OCI-LY3 (cell line): ENCODE measurements around the gene SPACA7.

ENCODE experiments used
- H2AFZ ChIP-seq: fragments of 200-600, 300-600 bp; shearing (Covaris generic); 2 replicates; pipeline ENCODE4 v1.6.0; 2014; ENCODE audit warnings: antibody characterized with exemption, low read depth, low read length
- H3K27ac ChIP-seq: fragments of 200-600, 300-600 bp; sonication (generic); 2 replicates; pipeline ENCODE4 v1.5.1; 2014; ENCODE audit warnings: mild to moderate bottlenecking, low read length, moderate library complexity, mixed read lengths
- H3K27me3 ChIP-seq: fragments of 200-600, 300-600 bp; sonication (generic); 2 replicates; pipeline ENCODE4 v1.6.1; 2014; ENCODE audit warnings: low read depth, low read length, mixed read lengths
- H3K36me3 ChIP-seq: fragments of 200-600, 300-600 bp; sonication (generic); replicated peaks from 2 replicates; pipeline ENCODE3; 2014; ENCODE audit warnings: low read depth, low read length, mixed read lengths
- H3K4me1 ChIP-seq: fragments of 300-600, 200-600 bp; sonication (generic); 2 replicates; pipeline ENCODE4 v1.6.1; 2014; ENCODE audit warnings: low read length, mixed read lengths
- H3K4me2 ChIP-seq: fragments of 200-600, 300-600 bp; sonication (generic); 2 replicates; pipeline ENCODE4 v1.6.1; 2014; ENCODE audit warnings: low read length, mixed read lengths
- H3K4me3 ChIP-seq: fragments of 300-600, 200-600 bp; sonication (generic); 2 replicates; pipeline ENCODE4 v1.5.1; 2014; ENCODE audit warnings: antibody characterized with exemption, mild to moderate bottlenecking, low read length, moderate library complexity
- H3K79me2 ChIP-seq: fragments of 300-600, 200-600 bp; shearing (Covaris generic); 2 replicates; pipeline ENCODE4 v1.6.1; 2014; ENCODE audit warnings: mild to moderate bottlenecking, low read length, mixed read lengths
- H3K9ac ChIP-seq: fragments of 300-600, 200-600 bp; shearing (Covaris generic); 2 replicates; pipeline ENCODE4 v1.6.0; 2014; ENCODE audit warnings: mild to moderate bottlenecking, low read length, moderate library complexity
- H3K9me3 ChIP-seq: fragments of 200-600, 300-600 bp; shearing (Covaris generic); 2 replicates; pipeline ENCODE4 v1.6.1; 2014; ENCODE audit warnings: low read length, mixed read lengths; ENCODE audit not compliant: insufficient read depth
- H4K20me1 ChIP-seq: fragments of 200-600, 300-600 bp; sonication (generic); 2 replicates; pipeline ENCODE4 v1.6.1; 2016; ENCODE audit warnings: low read length, mixed read lengths; ENCODE audit not compliant: insufficient read depth
- EZH2phosphoT487 ChIP-seq: fragments of 200-600 bp; shearing (Covaris generic); IDR thresholded peaks from 2 replicates; pipeline ENCODE4 v1.6.1; 2018; ENCODE audit warnings: antibody characterized with exemption, mixed run types, low read depth
- TF ChIP-seq, protein P1 (sequence below): fragments of 200-600, 300-600 bp; sonication (generic); IDR thresholded peaks from 2 replicates; pipeline ENCODE4 v1.5.1; 2014; ENCODE audit warnings: antibody characterized with exemption, low read length, low read depth

The SPACA7 gene

DNA sequence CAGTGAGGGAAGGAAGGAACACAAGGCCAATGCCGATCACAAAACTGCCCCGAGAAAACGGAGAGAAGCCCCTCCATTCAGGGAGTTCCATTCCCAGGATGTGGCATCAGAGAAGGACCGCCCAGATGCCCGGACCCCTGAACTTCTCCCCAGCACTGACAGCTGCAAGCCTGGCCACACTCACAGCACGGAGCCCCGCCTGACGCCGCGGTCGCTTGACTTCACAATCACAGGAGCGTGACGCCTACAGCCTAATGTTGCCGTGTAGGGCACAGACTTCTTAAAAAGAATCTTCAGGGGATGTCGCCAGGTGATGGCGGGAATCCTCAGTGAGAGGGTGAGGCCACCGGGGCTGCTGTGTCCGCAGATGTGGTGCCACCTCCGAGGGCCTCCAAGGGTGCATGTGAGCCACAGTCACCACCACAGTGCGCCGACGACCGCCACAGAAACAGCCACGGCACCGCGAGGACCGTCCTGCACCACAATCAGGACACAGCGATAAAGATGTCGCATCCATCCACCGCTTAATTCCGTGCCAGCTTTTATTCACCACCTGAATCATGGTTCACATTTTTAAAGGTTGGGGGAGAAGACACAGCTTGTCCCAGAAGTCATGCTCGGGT lies 77.2 kb downstream of the SPACA7 start:
- H3K27ac ChIP-seq, result no peak overlapping the region

DNA sequence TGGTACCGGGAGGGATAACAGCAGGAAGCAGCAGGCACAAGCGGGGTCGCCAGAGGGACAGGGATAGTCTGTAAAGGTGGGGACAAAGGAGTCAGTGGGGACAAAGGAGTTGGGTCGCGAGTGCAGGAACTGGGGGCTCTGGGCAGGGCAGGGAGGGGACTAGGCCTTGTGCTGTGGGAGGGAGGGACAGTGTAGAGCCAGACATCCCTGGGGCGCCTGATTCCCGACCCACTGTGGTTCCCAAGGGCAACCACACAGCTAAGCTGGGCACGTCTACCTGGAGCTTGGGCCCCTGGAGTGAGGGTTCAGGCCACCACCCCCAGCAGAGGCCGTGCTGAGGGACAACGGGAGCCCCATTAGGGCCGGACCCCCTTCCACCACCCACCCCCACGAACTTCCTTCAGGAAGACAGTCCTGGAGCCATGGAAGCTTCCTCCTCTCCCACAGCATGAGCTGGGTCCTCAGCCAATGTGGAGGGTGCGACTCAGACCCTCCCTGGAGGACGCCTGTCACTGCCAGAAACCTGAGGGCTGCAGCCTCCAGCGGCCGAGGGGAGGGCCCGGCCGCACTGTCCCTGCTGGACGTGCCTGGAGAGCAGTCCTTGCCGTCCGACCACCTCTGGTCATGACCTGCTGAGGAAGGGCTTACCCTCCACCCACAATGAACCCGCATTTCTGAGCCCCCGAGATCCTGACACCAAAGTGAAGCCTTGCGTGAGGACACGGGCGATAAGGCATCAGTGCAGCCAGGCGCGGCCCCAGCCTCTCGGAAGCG lies 77.9 kb downstream of the SPACA7 start:
- H3K9me3 ChIP-seq, result no peaks in the 10 kb centered on the region
- H3K36me3 ChIP-seq, result no peaks in the 10 kb centered on the region
- TF ChIP-seq, protein P1, sequence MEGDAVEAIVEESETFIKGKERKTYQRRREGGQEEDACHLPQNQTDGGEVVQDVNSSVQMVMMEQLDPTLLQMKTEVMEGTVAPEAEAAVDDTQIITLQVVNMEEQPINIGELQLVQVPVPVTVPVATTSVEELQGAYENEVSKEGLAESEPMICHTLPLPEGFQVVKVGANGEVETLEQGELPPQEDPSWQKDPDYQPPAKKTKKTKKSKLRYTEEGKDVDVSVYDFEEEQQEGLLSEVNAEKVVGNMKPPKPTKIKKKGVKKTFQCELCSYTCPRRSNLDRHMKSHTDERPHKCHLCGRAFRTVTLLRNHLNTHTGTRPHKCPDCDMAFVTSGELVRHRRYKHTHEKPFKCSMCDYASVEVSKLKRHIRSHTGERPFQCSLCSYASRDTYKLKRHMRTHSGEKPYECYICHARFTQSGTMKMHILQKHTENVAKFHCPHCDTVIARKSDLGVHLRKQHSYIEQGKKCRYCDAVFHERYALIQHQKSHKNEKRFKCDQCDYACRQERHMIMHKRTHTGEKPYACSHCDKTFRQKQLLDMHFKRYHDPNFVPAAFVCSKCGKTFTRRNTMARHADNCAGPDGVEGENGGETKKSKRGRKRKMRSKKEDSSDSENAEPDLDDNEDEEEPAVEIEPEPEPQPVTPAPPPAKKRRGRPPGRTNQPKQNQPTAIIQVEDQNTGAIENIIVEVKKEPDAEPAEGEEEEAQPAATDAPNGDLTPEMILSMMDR, result no peak
- TF ChIP-seq EZH2phosphoT487, result no peak
- H4K20me1 ChIP-seq, result no peaks in the 10 kb centered on the region
- no peak overlapping the region for H3K4me3 ChIP-seq
- no peak overlapping the region for H3K4me2 ChIP-seq
- H2AFZ ChIP-seq, result no peak overlapping the region
- H3K4me1 ChIP-seq, result no peaks in the 10 kb centered on the region
- no peak overlapping the region for H3K9ac ChIP-seq
- H3K27ac ChIP-seq, result no peak overlapping the region
- H3K27me3 ChIP-seq, result no peaks in the 10 kb centered on the region
- H3K79me2 ChIP-seq, result no peaks in the 10 kb centered on the region

More for the DNA sequence above, 77.2 kb downstream of the SPACA7 start:
- no peak overlapping the region for H2AFZ ChIP-seq
- TF ChIP-seq EZH2phosphoT487, result no peak
- TF ChIP-seq, protein P1, result no peak
- no peak overlapping the region for H3K9ac ChIP-seq
- no peaks in the 10 kb centered on the region for H4K20me1 ChIP-seq
- no peaks in the 10 kb centered on the region for H3K9me3 ChIP-seq
- H3K4me2 ChIP-seq, result no peak overlapping the region
- no peaks in the 10 kb centered on the region for H3K4me1 ChIP-seq
- H3K79me2 ChIP-seq, result no peaks in the 10 kb centered on the region
- no peaks in the 10 kb centered on the region for H3K27me3 ChIP-seq
- no peak overlapping the region for H3K4me3 ChIP-seq
- H3K36me3 ChIP-seq, result no peaks in the 10 kb centered on the region

DNA sequence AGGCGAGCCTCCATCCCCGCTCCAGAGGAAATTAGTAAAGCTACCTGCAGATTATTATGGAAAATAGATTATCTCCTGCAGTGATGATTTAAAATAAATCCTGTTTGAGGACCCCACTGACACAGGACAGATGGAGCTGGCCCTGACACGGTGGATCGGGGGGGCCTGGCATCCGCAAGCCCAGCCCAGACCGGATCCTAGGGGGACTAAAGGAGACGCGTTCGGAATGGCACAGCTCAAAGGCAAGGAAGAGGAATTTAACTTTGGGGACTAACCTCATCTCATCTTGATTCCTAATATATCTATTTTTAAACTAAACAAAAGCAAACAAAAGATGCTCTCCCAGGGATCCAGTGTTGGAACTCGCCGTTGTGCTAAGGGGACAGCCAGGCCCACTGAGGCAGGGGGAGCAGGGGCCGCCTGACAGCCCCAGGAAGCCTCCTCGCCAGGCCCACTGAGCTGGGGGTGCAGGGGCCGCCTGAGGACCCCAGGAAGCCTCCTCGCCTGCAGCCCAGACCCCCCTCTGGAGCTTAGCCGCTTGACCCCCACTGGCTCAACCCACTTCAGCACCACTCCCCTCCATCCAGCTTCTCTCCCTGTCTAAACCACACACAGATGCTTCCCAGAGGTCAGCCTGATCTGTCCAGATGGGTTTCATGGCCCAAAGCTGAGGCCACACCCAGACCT lies 78.6 kb downstream of the SPACA7 start:
- H3K4me3 ChIP-seq, result no peak overlapping the region
- no peaks in the 10 kb centered on the region for H3K9me3 ChIP-seq
- H3K27me3 ChIP-seq, result no peaks in the 10 kb centered on the region
- no peaks in the 10 kb centered on the region for H3K79me2 ChIP-seq
- no peaks in the 10 kb centered on the region for H4K20me1 ChIP-seq
- TF ChIP-seq, protein P1, result no peak
- no peak for TF ChIP-seq EZH2phosphoT487
- H2AFZ ChIP-seq, result no peak overlapping the region
- H3K4me2 ChIP-seq, result no peak overlapping the region
- no peaks in the 10 kb centered on the region for H3K4me1 ChIP-seq
- no peak overlapping the region for H3K9ac ChIP-seq
- H3K27ac ChIP-seq, result no peak overlapping the region
- no peaks in the 10 kb centered on the region for H3K36me3 ChIP-seq

DNA sequence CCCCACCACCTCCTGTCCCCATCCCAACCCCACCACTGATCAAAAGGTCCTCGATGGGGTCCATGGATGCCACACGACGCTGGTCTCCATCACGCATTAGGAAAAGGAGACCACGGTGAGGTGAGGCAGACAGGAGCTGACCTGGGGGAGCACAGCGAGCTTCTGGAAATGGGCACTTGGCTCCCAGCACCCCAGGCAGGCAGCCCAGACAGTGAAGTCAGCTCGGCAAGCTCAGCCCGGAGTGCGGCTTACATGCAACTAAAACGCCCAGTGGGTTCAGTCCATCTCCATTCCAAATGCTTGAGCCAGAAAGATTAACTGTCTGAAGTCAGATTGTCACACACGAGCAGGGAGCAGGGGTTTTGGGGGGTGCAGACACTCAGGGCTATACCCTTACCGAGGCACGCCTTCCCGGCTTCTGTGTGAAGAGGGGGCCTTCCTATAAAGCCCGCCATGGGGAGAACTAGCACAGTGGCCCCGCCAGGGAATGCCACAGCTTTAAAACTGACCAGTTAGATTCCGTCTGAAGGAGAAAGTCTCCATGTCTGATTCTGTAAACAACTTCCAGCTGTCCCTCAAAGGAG lies 79.4 kb downstream of the SPACA7 start:
- H2AFZ ChIP-seq, result no peak overlapping the region
- no peak overlapping the region for H3K4me2 ChIP-seq
- H3K9ac ChIP-seq, result no peak overlapping the region
- H3K27me3 ChIP-seq, result no peaks in the 10 kb centered on the region
- no peaks in the 10 kb centered on the region for H3K79me2 ChIP-seq
- no peak overlapping the region for H3K4me3 ChIP-seq
- no peak overlapping the region for H3K27ac ChIP-seq
- no peaks in the 10 kb centered on the region for H4K20me1 ChIP-seq
- H3K36me3 ChIP-seq, result peaks cover 4% of the 10 kb centered on the region
- TF ChIP-seq, protein P1, result no peak
- TF ChIP-seq EZH2phosphoT487, result no peak
- no peaks in the 10 kb centered on the region for H3K9me3 ChIP-seq
- no peaks in the 10 kb centered on the region for H3K4me1 ChIP-seq
